Smooth muscle cell (in vitro differentiated cells): ENCODE results near the gene ZFP36L1. TPM values are rescaled to one million over a fixed set of nuclear protein-coding genes. Genes with fewer than 3 reads are reported as not detected.

Source experiments
- DNase-seq: peaks from one replicate; lab custom pipeline; 2025; ENCODE audit not compliant: unreplicated experiment; lab: John Stamatoyannopoulos, UW
- H2AFZ ChIP-seq: fragments of 200-600 bp; sonication (generic); 2 replicates; pipeline ENCODE4 v1.6.0; 2016; ENCODE audit warnings: antibody characterized with exemption, low read depth, mild to moderate bottlenecking
- H3F3A ChIP-seq: fragments of 200-600 bp; sonication (generic); 2 replicates; pipeline ENCODE4 v1.6.0; 2017; ENCODE audit warnings: antibody characterized with exemption, low read depth
- H3K27ac ChIP-seq: fragments of 200-600 bp; sonication (generic); 2 replicates; pipeline ENCODE4 v1.5.1; 2016; ENCODE audit warnings: low read depth, mild to moderate bottlenecking
- H3K27me3 ChIP-seq: fragments of 200-600 bp; sonication (generic); 2 replicates; pipeline ENCODE4 v1.6.1; 2016; ENCODE audit warnings: low read depth, mild to moderate bottlenecking
- H3K36me3 ChIP-seq: fragments of 200-600 bp; sonication (generic); 2 replicates; pipeline ENCODE4 v1.5.1; 2016; ENCODE audit warnings: low read depth
- H3K4me1 ChIP-seq: fragments of 200-600 bp; sonication (generic); 2 replicates; pipeline ENCODE4 v1.5.1; 2016; ENCODE audit warnings: low read depth
- H3K4me2 ChIP-seq: fragments of 200-600 bp; sonication (generic); 2 replicates; pipeline ENCODE4 v1.6.0; 2016; ENCODE audit warnings: mild to moderate bottlenecking
- H3K4me3 ChIP-seq: fragments of 200-600 bp; sonication (generic); 2 replicates; pipeline ENCODE4 v1.5.1; 2016; ENCODE audit warnings: mild to moderate bottlenecking
- H3K79me2 ChIP-seq: fragments of 200-600 bp; sonication (generic); 2 replicates; pipeline ENCODE4 v1.6.0; 2016; ENCODE audit warnings: low read depth, mild to moderate bottlenecking
- H3K9ac ChIP-seq: fragments of 200-600 bp; sonication (generic); 2 replicates; pipeline ENCODE4 v1.6.0; 2016; ENCODE audit warnings: low read depth
- H3K9me3 ChIP-seq: fragments of 200-600 bp; sonication (generic); replicated peaks from 2 replicates; pipeline ENCODE4 v1.5.1; 2016; ENCODE audit warnings: low read depth
- H4K20me1 ChIP-seq: fragments of 200-600 bp; sonication (generic); 2 replicates; pipeline ENCODE4 v1.6.0; 2016; ENCODE audit warnings: low read depth
- CTCF ChIP-seq: fragments of 200-600 bp; sonication (generic); IDR thresholded peaks from 2 replicates; pipeline ENCODE4 v1.5.1; 2017; ENCODE audit warnings: borderline replicate concordance, mild to moderate bottlenecking, antibody characterized with exemption; ENCODE audit not compliant: insufficient read depth, poor library complexity, severe bottlenecking
- WGBS: methylation state at CpG from one replicate; pipeline ENCODE4 v1.1.7; 2016; ENCODE audit warnings: low lambda C conversion rate; 5-methylcytosine and 5-hydroxymethylcytosine counted together
- polyA plus RNA-seq: library from polyadenylated mRNA; unstranded; fragments of >200 nt; fragmentation: Nextera tagmentation; extraction: Ambion mirVana; gene quantifications from 2 replicates; pipeline ENCODE4 v1.2.1, GENCODE V29; 2016
- total RNA-seq: library from RNA; depleted of rRNA; stranded (reverse); fragments of >200 nt; gene quantifications from 2 replicates; pipeline ENCODE4 v1.2.3, GENCODE V29; 2014

The ZFP36L1 gene
- total and polyA plus RNA-seq, 2 experiments from 2014 or later = 166 to 418 TPM

GRCh38 chr14:68757618-68758081, 35.2 kb downstream of the ZFP36L1 start:
- no peak for TF ChIP-seq CTCF
- Histone ChIP-seq H3K9ac (no peak overlapping the region), H2AFZ (no peak overlapping the region), H3K27ac (peak overlapping the region; percentile 27), H3K4me2 (peak overlapping the region; percentile 28), H3K4me1 (peaks cover 5% of the 10 kb centered on the region), H3K9me3 (no peaks in the 10 kb centered on the region), H3K79me2 (no peaks in the 10 kb centered on the region), H3K4me3 (no peak overlapping the region), H3F3A (no peaks in the 10 kb centered on the region), H3K27me3 (no peaks in the 10 kb centered on the region), H4K20me1 (no peaks in the 10 kb centered on the region), H3K36me3 (no peaks in the 10 kb centered on the region)
- DNase-seq = no peak
- WGBS = 45% methylated on average over 4 of the region's 4 CpGs

GRCh38 chr14:68756734-68757133, 36.1 kb downstream of the ZFP36L1 start:
- Histone ChIP-seq H3K4me3 (no peak overlapping the region), H3K9ac (no peak overlapping the region), H3K4me1 (peaks cover 5% of the 10 kb centered on the region), H4K20me1 (no peaks in the 10 kb centered on the region), H3K9me3 (no peaks in the 10 kb centered on the region), H2AFZ (no peak overlapping the region), H3F3A (no peaks in the 10 kb centered on the region), H3K36me3 (no peaks in the 10 kb centered on the region), H3K79me2 (no peaks in the 10 kb centered on the region), H3K27me3 (no peaks in the 10 kb centered on the region), H3K27ac (peak overlapping the region; percentile 27), H3K4me2 (peak overlapping the region; percentile 28)
- TF ChIP-seq CTCF = no peak
- 80% methylated on average over 6 of the region's 6 CpGs for WGBS
- DNase-seq = no peak

GRCh38 chr14:68756000-68756481, 36.8 kb downstream of the ZFP36L1 start:
- 60% methylated on average over 7 of the region's 7 CpGs for WGBS
- no peak overlapping the region for H3K4me2 ChIP-seq
- no peaks in the 10 kb centered on the region for H3F3A ChIP-seq
- H3K4me1 ChIP-seq = peaks cover 5% of the 10 kb centered on the region
- H3K36me3 ChIP-seq = no peaks in the 10 kb centered on the region
- no peak for TF ChIP-seq CTCF
- H2AFZ ChIP-seq = no peak overlapping the region
- no peaks in the 10 kb centered on the region for H3K27me3 ChIP-seq
- H3K4me3 ChIP-seq = no peak overlapping the region
- H3K79me2 ChIP-seq = no peaks in the 10 kb centered on the region
- H4K20me1 ChIP-seq = no peaks in the 10 kb centered on the region
- no peaks in the 10 kb centered on the region for H3K9me3 ChIP-seq
- no peak overlapping the region for H3K9ac ChIP-seq
- H3K27ac ChIP-seq = no peak overlapping the region
- no peak for DNase-seq

GRCh38 chr14:68755016-68755353, 37.9 kb downstream of the ZFP36L1 start:
- Histone ChIP-seq H3K9ac (no peak overlapping the region), H3K27ac (no peak overlapping the region), H3F3A (peaks cover 3% of the 10 kb centered on the region), H3K9me3 (no peaks in the 10 kb centered on the region), H3K79me2 (no peaks in the 10 kb centered on the region), H4K20me1 (no peaks in the 10 kb centered on the region), H3K4me3 (no peak overlapping the region), H3K36me3 (no peaks in the 10 kb centered on the region), H3K4me1 (peaks cover 6% of the 10 kb centered on the region), H3K4me2 (no peak overlapping the region), H3K27me3 (no peaks in the 10 kb centered on the region), H2AFZ (no peak overlapping the region)
- 91% methylated on average over 3 of the region's 3 CpGs for WGBS
- TF ChIP-seq CTCF = no peak
- no peak for DNase-seq
